H4 (cell line): ENCODE data around the gene ALDH1A2. TPM values are rescaled to one million over a fixed set of nuclear protein-coding genes. Genes with fewer than 3 reads are reported as not detected.

ENCODE experiments used
- total RNA-seq: library from RNA; depleted of rRNA; stranded (reverse); fragments of >200 nt; shearing (Covaris generic); gene quantifications from 2 replicates; pipeline ENCODE4 v1.2.3, GENCODE V29; 2014; rRNA removed

ALDH1A2 gene
- total RNA-seq, 1 experiment from 2014 or later = not detected

Other genes with a start within 250 kb of the ALDH1A2 start
- not detected in 2 replicates for gene AQP9, start 72.7 kb upstream of the ALDH1A2 start, total RNA-seq